Suppressor macrophage (primary cell): ENCODE data around the gene IER5L.
A peak's percentile ranks its signal among the peaks of the same experiment; 100 is the strongest.

Experiments
- DNase-seq, 4 experiments: peaks; one replicate each; pipeline ENCODE4 v3.0.0-alpha.2; 2020 to 2022
- total RNA-seq, 17 experiments: gene quantifications; one replicate each; lab custom pipeline; 2026; ENCODE audit warnings: mixed read lengths in 6 of 17, inconsistent platforms in 3 of 17; lab: John Stamatoyannopoulos, UW

The IER5L gene
- total RNA-seq, result 1.2 to 90.3 (median 39.7) reads per million in 17 experiments

DNA sequence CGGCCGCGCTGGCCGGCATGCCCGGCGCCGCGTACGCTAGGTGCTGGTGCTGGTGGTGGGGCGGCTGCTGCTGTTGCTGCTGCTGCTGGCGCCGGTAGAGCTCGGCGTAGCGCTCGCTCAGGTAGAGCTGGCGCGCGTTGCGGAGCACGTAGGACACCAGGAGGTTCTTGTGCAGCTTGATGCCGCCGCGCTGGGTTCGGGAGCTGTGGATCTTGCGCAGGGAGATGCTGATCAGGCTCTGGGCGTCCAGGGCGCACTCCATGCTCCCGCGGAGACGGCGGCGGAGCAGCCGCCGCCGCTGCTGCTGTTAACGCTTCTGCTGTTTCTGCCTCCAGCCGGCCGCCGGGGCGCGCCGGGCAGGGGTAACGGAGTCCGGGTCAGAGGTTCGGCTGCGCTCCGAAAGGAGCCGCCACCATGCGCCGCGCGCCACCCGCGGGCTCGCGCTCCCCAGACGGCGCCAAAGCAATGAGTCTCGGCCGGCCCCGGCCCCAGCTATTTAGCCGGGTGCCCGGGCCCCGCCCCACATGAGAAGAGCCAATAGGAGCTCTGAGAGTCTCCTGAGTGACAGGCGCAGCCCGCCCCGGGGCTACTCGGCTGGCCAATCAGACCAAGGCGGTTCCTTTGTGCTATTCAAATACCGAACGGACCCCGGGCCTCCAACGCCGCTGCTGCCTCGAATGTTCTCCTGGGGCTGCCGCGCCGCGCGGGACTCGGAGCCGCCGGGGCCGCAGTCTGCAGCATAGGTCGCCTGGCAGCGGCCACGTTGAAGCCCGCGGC, at the start of gene IER5L:
Gene IER5L, minus strand, starts transcription at position 471 of the 777 bp plus-strand sequence. Its CDS starts 209 bp downstream, at position 262.
- DNase-seq, result peak; percentile 97 to 98 (median 98)

DNA sequence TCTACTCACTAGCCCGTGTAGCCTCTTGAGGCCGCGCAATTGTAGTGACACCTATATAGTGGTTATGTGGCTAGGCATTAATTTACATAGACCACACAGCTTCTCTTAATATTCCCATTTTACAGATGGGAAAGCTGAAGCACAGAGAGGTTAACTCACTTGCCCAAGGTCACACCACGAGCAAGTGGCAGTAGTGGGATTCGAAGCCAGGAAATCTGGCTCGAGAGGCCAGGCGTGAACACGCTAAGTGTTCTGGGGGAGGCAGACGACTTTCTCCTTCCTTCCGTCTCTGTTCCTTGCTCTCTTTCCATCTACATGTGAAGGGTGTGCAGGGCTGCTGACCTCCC, 49.8 kb upstream of the IER5L start:
- DNase-seq, result no peak

GRCh38 chr9:129225815-129226214, 47.8 kb upstream of the IER5L start:
- DNase-seq, result peak; percentile 66 to 76 (median 71)

DNA sequence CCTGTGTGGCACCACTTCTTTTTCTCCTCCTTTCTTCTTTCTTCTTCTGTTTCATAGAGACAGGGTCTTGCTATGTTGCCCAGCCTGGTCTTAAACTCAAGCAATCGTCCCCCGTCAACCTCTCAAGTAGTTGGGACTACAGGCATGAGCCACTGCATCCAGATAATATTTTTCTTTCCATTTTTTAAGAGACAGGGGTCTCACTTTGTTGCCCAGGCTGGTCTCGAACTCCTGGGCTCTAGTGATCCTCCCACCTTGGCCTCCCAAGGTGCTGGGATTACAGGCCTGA, 47.4 kb upstream of the IER5L start:
- no peak for DNase-seq

DNA sequence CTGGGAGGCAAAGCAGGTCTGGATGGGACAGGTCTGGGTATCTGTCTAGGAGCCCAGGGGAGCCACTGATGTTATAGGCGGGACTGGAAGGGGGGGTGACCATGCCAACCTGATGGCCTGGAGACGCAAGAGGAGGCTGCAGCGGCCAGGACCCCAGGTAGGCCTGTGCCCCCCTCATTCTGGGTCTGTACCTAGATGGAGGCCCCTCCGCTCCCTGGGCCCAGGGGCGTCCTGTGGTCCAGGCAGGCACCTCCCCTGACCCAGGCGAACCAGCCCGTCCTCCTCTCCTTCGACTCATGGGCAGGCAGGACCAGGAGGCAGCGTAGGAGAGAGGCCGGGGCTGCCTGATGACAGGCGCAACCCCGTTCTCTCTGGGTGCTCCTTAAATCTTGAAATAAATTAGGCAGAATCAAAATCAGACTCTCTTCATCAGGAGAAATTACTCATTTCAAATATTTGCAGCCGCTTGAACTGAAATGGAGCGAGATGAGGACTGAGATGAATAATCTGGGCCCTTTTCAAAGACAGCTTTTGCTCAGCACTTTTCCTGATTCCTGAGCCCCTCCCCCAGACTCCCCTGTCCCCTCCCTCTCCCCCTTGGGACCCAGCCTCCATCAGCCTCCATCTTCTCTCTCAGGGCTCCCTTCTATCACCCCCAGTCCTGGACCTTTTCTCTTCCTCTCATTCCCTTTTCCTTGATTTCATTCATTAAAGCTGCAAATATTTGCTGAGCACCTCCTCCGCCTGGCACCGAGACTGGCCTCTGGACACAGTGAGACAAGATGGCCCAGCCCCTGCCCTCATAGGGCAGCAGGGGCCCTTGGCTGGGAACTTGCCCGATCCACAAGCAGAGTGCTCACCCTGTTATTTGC, 46.8 kb upstream of the IER5L start:
- no peak for DNase-seq

GRCh38 chr9:129223551-129224208, 45.6 kb upstream of the IER5L start:
- no peak for DNase-seq

DNA sequence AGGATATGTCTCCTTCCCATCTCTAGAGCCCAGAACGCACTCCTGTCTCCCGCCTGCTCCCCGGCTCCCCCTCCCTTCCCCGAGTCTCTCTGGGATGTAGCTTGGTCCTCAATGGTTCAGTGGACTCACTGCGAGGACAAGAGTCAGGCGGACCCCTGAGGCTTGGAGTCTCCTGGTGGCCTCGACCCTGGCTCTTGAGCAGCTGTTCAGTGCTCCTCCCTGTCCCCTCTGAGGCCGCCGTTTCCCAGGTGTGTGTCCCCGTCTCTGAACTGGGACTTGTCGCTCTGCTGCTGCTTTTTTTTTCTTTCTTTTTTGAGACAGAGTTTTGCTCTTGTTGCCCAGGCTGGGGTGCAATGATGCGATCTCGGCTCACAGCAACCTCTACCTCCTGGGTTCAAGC, 44.8 kb upstream of the IER5L start:
- no peak for DNase-seq

DNA sequence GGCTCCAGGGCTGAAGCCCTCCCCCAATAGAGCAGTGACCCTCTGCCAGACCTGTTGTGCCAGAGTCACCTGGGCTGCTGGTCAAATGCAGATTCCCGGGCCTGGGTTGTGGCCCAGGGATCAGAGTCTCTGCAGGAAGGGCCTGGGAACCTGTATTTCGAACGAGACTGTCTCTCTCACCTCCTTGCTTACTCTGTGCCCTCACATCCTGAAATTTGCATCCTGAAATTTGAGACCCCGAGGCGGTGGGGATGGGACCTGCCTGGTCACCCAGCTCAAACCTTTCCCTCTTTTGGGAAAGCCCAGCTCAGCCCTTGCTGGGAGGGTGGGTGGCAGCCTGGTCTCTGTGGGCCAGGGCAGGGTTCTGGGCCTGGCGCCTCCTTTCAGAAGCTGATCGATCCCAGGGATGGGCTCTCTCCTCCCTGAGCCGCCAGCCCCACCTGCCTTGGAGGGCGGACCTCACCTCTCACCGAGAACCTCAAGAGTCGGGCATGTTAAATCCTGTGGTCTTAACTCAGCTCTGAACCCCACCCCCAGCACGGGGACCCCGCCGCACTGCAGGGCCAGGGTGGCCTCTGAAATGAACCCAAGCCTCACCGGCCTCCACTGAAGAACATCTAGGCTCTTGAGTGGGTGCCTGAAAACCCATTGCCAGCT, 44.0 kb upstream of the IER5L start:
- DNase-seq, result no peak

DNA sequence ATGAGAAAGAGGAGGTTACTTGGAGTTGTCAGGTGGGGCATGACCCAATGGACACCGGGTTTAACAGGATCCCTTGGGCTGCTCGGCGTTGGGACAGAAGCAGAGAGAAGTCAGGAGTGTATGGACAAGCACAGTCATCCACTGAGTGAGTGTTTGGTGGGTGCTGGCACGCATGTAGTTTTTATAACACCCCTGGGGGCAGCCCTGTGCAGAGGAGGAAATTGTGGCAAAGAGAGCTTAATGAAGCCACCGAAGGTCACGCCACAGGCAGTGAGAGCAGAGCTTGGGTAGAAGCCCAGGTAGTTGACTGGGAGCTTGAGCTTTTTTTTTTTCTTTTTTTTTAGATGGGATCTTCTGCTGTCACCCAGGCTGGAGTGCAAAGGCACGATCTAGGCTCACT, 43.2 kb upstream of the IER5L start:
- DNase-seq, result no peak

DNA sequence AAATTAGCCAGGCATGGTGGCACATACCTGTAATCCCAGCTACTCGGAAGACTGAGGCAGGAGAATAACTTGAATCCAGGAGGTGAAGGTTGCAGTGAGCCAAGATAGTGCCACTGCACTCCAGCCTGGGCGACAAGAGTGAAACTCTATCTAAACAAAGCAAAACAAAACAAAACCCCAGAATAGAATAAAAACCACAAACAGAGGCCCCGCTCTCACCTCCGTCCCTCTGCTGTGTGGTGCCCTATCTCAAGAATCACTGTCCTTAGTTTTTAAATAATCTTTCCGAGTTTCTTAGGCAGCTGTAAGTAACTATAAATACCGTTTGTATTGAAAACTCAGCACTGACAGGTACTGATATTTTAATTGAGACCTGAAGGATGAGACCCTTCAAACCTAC, 42.7 kb upstream of the IER5L start:
- DNase-seq, result no peak

GRCh38 chr9:129218918-129219317, 40.9 kb upstream of the IER5L start:
- DNase-seq, result no peak

DNA sequence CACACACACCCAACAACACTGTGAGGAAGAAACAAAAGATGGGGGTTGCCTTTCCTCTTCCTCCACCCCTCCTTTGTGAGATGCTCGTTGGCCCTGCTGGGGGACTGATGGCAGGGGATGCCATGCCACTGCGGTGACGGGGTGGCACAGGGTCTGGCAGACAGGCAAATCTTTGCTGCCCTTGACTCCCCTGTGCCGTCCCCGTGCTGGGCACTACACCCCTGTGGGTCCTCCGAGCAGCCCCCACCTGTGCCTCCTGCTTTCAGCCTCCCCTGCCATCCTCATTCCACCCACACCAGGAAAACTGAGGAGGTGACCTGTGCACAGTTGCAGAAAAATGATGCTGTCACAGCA, 40.2 kb upstream of the IER5L start:
- no peak for DNase-seq

GRCh38 chr9:129213551-129213950, 35.5 kb upstream of the IER5L start:
- DNase-seq, result no peak

- DNase-seq, result no peak
Observed at GRCh38 chr9:129211686-129212085, 33.6 kb upstream of the IER5L start.

DNA sequence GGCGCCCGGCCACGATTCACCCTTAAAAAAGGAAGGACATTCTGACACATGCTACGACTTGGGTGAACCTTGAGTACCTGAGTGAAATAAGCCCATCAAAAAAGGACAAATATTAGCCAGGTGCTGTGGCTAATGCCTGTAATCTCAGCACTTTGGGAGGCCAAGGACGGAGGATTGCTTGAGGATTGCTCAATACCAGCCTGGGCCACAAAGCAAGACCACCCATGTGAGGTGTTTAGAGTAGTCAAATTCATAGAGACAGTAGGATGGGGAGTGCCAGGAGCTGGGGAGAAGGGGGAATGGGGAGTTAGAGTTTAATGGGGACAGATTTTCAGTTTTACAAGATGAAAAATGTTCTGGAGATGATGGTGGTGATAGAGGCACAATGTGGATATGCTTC, 32.1 kb upstream of the IER5L start:
- no peak for DNase-seq

DNA sequence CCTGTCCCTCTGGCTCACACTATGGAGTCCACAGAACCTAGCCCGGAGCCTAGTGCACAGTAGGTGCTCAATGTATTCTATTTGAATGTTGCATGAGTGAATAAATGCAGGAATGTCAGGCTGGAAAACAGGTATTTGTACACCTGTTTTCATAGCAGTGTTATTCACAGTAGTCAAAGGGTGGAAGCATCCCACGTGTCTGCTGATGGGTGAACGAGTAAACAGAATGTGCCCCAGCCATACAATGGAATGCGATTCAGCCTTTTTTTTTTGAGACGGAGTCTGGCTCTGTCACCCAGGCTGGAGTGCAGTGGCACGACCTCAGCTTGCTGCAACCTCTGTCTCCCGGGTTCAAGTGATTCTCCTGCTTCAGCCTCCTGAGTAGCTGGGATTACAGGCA, 31.5 kb upstream of the IER5L start:
- DNase-seq, result no peak

DNA sequence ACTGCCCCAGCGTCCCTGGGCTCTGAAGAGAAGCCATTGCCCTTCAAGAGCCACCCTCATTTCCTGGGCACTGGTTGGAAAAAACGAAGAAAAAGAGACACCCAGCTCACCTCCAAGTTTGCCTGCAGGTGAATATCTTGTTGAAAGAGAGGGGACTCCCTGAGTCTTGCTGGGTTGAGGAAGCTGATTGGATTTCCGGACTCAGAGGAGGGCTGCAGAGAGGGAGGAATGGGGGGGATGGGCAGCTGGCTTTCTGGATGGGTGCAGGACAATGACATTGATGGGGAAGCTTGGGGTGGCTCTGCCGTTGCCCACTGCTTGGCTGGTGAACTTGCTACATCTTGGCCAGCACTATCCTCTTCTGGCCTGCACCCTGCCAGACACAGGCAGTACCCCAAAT, 31.0 kb upstream of the IER5L start:
- DNase-seq, result no peak

- no peak for DNase-seq
Observed at GRCh38 chr9:129208207-129209032, 30.4 kb upstream of the IER5L start.

DNA sequence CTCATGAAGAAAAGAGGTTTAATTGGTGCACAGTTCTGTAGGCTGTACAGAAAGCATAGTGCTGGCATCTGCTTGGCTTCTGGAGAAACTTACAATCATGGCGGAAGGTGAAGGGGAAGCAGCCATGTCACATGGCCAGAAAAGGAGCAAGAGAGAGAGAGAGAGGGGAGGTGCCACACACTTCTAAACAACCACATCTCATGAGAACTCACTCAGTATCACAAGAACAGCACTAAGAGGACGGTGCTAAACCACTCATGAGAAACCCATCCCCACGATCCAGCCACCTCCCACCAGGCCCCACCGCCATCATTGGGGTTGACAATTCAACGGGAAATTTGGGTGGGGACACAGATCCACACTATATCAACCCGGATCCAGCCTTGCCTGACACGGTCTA, 28.8 kb upstream of the IER5L start:
- no peak for DNase-seq

GRCh38 chr9:129206401-129206800, 28.3 kb upstream of the IER5L start:
- DNase-seq, result no peak

- no peak for DNase-seq
Observed at GRCh38 chr9:129204840-129205239, 26.8 kb upstream of the IER5L start.

- no peak for DNase-seq
Observed at GRCh38 chr9:129203556-129203909, 25.5 kb upstream of the IER5L start.
